DOHH2 (cell line): Measurements from ENCODE around the gene RHOC.

Experiments
- H3F3A ChIP-seq: fragments of 200-600 bp; sonication (generic), shearing (Covaris generic); 2 replicates; pipeline ENCODE4 v1.6.0; 2016; ENCODE audit warnings: antibody characterized with exemption, mild to moderate bottlenecking; ENCODE audit not compliant: control insufficient read depth, insufficient read depth
- H3K27ac ChIP-seq: fragments of 200-600 bp; sonication (generic); 2 replicates; pipeline ENCODE4 v1.5.1; 2014; ENCODE audit warnings: low read depth, mild to moderate bottlenecking, low read length, moderate library complexity
- H3K27me3 ChIP-seq: fragments of 200-600 bp; sonication (generic); 2 replicates; pipeline ENCODE4 v1.6.1; 2014; ENCODE audit warnings: mild to moderate bottlenecking, low read length, mixed read lengths; ENCODE audit not compliant: control insufficient read depth
- H3K36me3 ChIP-seq: fragments of 200-600 bp; sonication (generic); 2 replicates; pipeline ENCODE4 v1.6.1; 2014; ENCODE audit warnings: mild to moderate bottlenecking, low read length, moderate library complexity, mixed read lengths; ENCODE audit not compliant: control insufficient read depth
- H3K4me1 ChIP-seq: fragments of 200-600 bp; sonication (generic); 2 replicates; pipeline ENCODE4 v1.6.1; 2014; ENCODE audit warnings: mild to moderate bottlenecking, low read length, mixed read lengths; ENCODE audit not compliant: control insufficient read depth
- H3K4me2 ChIP-seq: fragments of 200-600 bp; sonication (generic); 2 replicates; pipeline ENCODE4 v1.6.0; 2014; ENCODE audit warnings: mild to moderate bottlenecking, low read length, moderate library complexity
- H3K4me3 ChIP-seq: fragments of 200-600 bp; sonication (generic); 2 replicates; pipeline ENCODE4 v1.5.1; 2014; ENCODE audit warnings: mild to moderate bottlenecking, low read length, mixed read lengths
- H3K79me2 ChIP-seq: fragments of 200-600 bp; sonication (generic); 2 replicates; pipeline ENCODE4 v1.6.1; 2014; ENCODE audit warnings: mild to moderate bottlenecking, low read length, mixed read lengths; ENCODE audit not compliant: control insufficient read depth
- H3K9me2 ChIP-seq: fragments of 200-600 bp; sonication (generic); replicated peaks from 2 replicates; pipeline ENCODE4 v1.6.1; 2014; ENCODE audit warnings: mild to moderate bottlenecking, low read length, mixed read lengths; ENCODE audit not compliant: control insufficient read depth
- H3K9me3 ChIP-seq: fragments of 200-600 bp; sonication (generic); 2 replicates; pipeline ENCODE4 v1.6.1; 2014; ENCODE audit warnings: antibody characterized with exemption, low read length, mixed read lengths; ENCODE audit not compliant: control insufficient read depth, insufficient read depth
- H4K20me1 ChIP-seq: fragments of 200-600 bp; sonication (generic); 2 replicates; pipeline ENCODE4 v1.6.0; 2014; ENCODE audit warnings: low read depth, mild to moderate bottlenecking, antibody characterized with exemption, low read length, moderate library complexity; ENCODE audit not compliant: control insufficient read depth, insufficient read depth
- CTCF ChIP-seq: fragments of 200-600 bp; sonication (generic); IDR thresholded peaks from one replicate; pipeline ENCODE4 v1.5.1; 2014; ENCODE audit warnings: antibody characterized with exemption, mild to moderate bottlenecking, low read depth, low read length; ENCODE audit not compliant: poor library complexity, severe bottlenecking
- EZH2phosphoT487 ChIP-seq: fragments of 200-600 bp; sonication (generic); IDR thresholded peaks from 2 replicates; pipeline ENCODE4 v1.6.1; 2017; ENCODE audit warnings: borderline replicate concordance, mild to moderate bottlenecking, antibody characterized with exemption, low read length, moderate library complexity, mixed read lengths

Gene RHOC

GRCh38 chr1:112708489-112708888, 1.6 kb upstream of the RHOC start:
- Histone ChIP-seq H3F3A (0 out of 2 replicates have a peak, but pooled peaks cover 6% of the 10 kb centered on the region), H3K79me2 (no peaks in the 10 kb centered on the region), H3K4me2 (no peak overlapping the region), H3K4me1 (peaks cover 45% of the 10 kb centered on the region), H4K20me1 (0 out of 2 replicates have a peak, but pooled peaks cover under 1% of the 10 kb centered on the region), H3K27ac (no peak overlapping the region), H3K36me3 (no peaks in the 10 kb centered on the region), H3K9me3 (no peaks in the 10 kb centered on the region), H3K27me3 (peaks cover 7% of the 10 kb centered on the region), H3K9me2 (no peaks in the 10 kb centered on the region), H3K4me3 (no peak overlapping the region)
- TF ChIP-seq CTCF (no peak), EZH2phosphoT487 (no peak)

- Histone ChIP-seq H3K4me1 (peaks cover 43% of the 10 kb centered on the region), H3K36me3 (no peaks in the 10 kb centered on the region), H4K20me1 (no peaks in the 10 kb centered on the region), H3K79me2 (no peaks in the 10 kb centered on the region), H3K4me2 (peak overlapping the region; percentile 75), H3K4me3 (no peak overlapping the region), H3K27ac (no peak overlapping the region), H3K9me2 (no peaks in the 10 kb centered on the region), H3F3A (0 out of 2 replicates have a peak, but pooled peaks cover 4% of the 10 kb centered on the region), H3K9me3 (no peaks in the 10 kb centered on the region), H3K27me3 (peaks cover 7% of the 10 kb centered on the region)
- no peak for TF ChIP-seq EZH2phosphoT487
- TF ChIP-seq CTCF = no peak
These were observed 1.1 kb upstream of the RHOC start for GRCh38 chr1:112708002-112708448.

- Histone ChIP-seq H3K79me2 (no peaks in the 10 kb centered on the region), H3K4me3 (peak overlapping the region; percentile 72), H3F3A (0 out of 2 replicates have a peak, but pooled peaks cover 4% of the 10 kb centered on the region), H3K4me2 (peak overlapping the region; percentile 75), H3K9me3 (no peaks in the 10 kb centered on the region), H3K27me3 (peaks cover 7% of the 10 kb centered on the region), H3K4me1 (peaks cover 43% of the 10 kb centered on the region), H3K27ac (no peak overlapping the region), H3K36me3 (no peaks in the 10 kb centered on the region), H3K9me2 (no peaks in the 10 kb centered on the region), H4K20me1 (no peaks in the 10 kb centered on the region)
- TF ChIP-seq EZH2phosphoT487 (no peak), CTCF (peak; percentile 80)
These were observed 484 bp upstream of the RHOC start for GRCh38 chr1:112707221-112708001.
